Suppressor macrophage treated with lipopolysaccharide for 4 hours (primary cell): ENCODE measurements around the gene CNOT4.
A peak's percentile ranks its signal among the peaks of the same experiment; 100 is the strongest.

Experiments used
- DNase-seq: peaks from one replicate; pipeline ENCODE4 v3.0.0-alpha.2; 2020

Gene CNOT4

GRCh38 chr7:135389971-135390370 is 119.9 kb downstream of the CNOT4 start:
- no peak for DNase-seq

- no peak for DNase-seq
These were observed 121.3 kb downstream of the CNOT4 start for GRCh38 chr7:135388616-135389015.

GRCh38 chr7:135386776-135387175 is 123.1 kb downstream of the CNOT4 start:
- DNase-seq = no peak

- no peak for DNase-seq
These were observed 123.7 kb downstream of the CNOT4 start for GRCh38 chr7:135386181-135386580.

GRCh38 chr7:135385209-135385608 is 124.7 kb downstream of the CNOT4 start:
- no peak for DNase-seq

GRCh38 chr7:135383525-135384175 is 126.3 kb downstream of the CNOT4 start:
- no peak for DNase-seq

GRCh38 chr7:135382173-135382572 is 127.7 kb downstream of the CNOT4 start:
- no peak for DNase-seq

- no peak for DNase-seq
These were observed 128.5 kb downstream of the CNOT4 start for GRCh38 chr7:135381369-135381768.

GRCh38 chr7:135380351-135380750 is 129.6 kb downstream of the CNOT4 start:
- no peak for DNase-seq

GRCh38 chr7:135377171-135377570 is 132.7 kb downstream of the CNOT4 start:
- no peak for DNase-seq

- no peak for DNase-seq
These were observed 133.8 kb downstream of the CNOT4 start for GRCh38 chr7:135375908-135376699.

GRCh38 chr7:135374736-135375135 is 135.2 kb downstream of the CNOT4 start:
- DNase-seq = no peak

- no peak for DNase-seq
These were observed 137.7 kb downstream of the CNOT4 start for GRCh38 chr7:135372222-135372621.

- DNase-seq = no peak
These were observed 139.2 kb downstream of the CNOT4 start for GRCh38 chr7:135370656-135371055.

GRCh38 chr7:135369405-135369804 is 140.5 kb downstream of the CNOT4 start:
- DNase-seq = no peak

GRCh38 chr7:135368416-135369186 is 141.3 kb downstream of the CNOT4 start:
- DNase-seq = no peak

- no peak for DNase-seq
These were observed 142.9 kb downstream of the CNOT4 start for GRCh38 chr7:135366843-135367508.

GRCh38 chr7:135365721-135366120 is 144.2 kb downstream of the CNOT4 start:
- no peak for DNase-seq

- no peak for DNase-seq
These were observed 145.7 kb downstream of the CNOT4 start for GRCh38 chr7:135364206-135364605.

GRCh38 chr7:135362871-135363270 is 147.0 kb downstream of the CNOT4 start:
- DNase-seq = no peak

- no peak for DNase-seq
These were observed 148.1 kb downstream of the CNOT4 start for GRCh38 chr7:135361788-135362187.

- no peak for DNase-seq
These were observed 150.3 kb downstream of the CNOT4 start for GRCh38 chr7:135359615-135360014.

- peak; percentile 9 for DNase-seq
These were observed 154.4 kb downstream of the CNOT4 start for GRCh38 chr7:135355377-135356048.
